Mucosa of descending colon (tissue), 3 donors: Measurements from ENCODE around the gene C1QA. TPM values are rescaled to one million over a fixed set of nuclear protein-coding genes. Genes with fewer than 3 reads are reported as not detected.

ENCODE experiments used
- ATAC-seq: fragments of 200-7000 bp; cut with Tn5 transposase; one replicate; pipeline ENCODE4 v1.9.1; 2020; ENCODE audit warnings: mild to moderate bottlenecking, moderate library complexity
- DNase-seq, 3 donors: peaks; one replicate each; pipeline ENCODE4 v3.0.0-alpha.2; 2020
- H3K36me3 ChIP-seq: fragments of 200-600 bp; one replicate; pipeline ENCODE4 v1.8.0; 2021; ENCODE audit warnings: low read depth, mild to moderate bottlenecking
- H3K4me1 ChIP-seq: fragments of 200-600 bp; one replicate; pipeline ENCODE4 v1.8.0; 2021; ENCODE audit warnings: low read depth, mild to moderate bottlenecking
- H3K4me3 ChIP-seq: fragments of 200-600 bp; one replicate; pipeline ENCODE4 v1.8.0; 2021; ENCODE audit warnings: mild to moderate bottlenecking
- H3K9me3 ChIP-seq: fragments of 200-600 bp; one replicate; pipeline ENCODE4 v1.8.0; 2021; ENCODE audit warnings: mild to moderate bottlenecking
- intact Hi-C, 2 donors: fragments of 100-400 bp; cut with DNase I in 1 of 2; cut with micrococcal nuclease in 1 of 2; formaldehyde crosslinking; loops; one replicate each; pipeline versions ENCODE4 v1.11.0 to v1.11.1; 2022; cut with DNase I, micrococcal nuclease
- total RNA-seq, 3 donors: library from RNA; stranded (reverse); fragmentation: NEBNext Ultra II Directional in 2 of 3; extraction: Animal tissue kit (Norgen Biotek cat#: 25700) in 2 of 3; gene quantifications; one replicate each; pipeline versions ENCODE4 v1.2.1 to v1.2.4, GENCODE V29; 2021 to 2023
- TF ChIP-seq, protein P1 (sequence below): fragments of 200-600 bp; IDR thresholded peaks from one replicate; pipeline ENCODE4 v1.8.0; 2022; ENCODE audit warnings: antibody characterized with exemption, mild to moderate bottlenecking
- donor health status: DM: no; HTN: no; CAD: no; lungs with moderate emphysema.
- donor health status: DM: no; HTN: no; CAD: no.
- donor health status: DM: no; HTN: yes; CAD: no.

The C1QA gene
- total RNA-seq, 3 donors from 2014 or later, result 30.1 to 167 (median 134) TPM

DNA sequence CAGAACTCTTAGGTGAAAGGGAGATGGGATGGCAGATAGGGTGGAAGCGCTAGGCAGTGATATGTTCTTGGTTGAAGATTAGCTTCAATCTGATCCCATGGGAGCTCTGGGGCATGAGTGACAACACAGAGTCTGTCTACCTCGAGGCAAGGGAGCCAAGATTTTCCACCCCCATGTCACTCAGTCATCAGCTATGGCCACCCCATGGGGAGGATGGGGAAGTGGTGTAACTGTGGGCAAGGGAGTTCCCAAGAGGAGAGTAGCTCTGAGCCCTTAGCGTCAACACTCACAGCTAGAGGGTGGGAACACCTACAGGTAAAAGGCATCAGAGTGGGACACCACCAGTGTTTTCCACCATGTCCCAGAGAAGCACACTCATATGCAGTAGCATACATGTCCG is 30.3 kb upstream of the C1QA start:
- Histone ChIP-seq H3K4me3 (no peak overlapping the region), H3K9me3 (no peaks in the 10 kb centered on the region), H3K36me3 (no peaks in the 10 kb centered on the region), H3K4me1 (no peaks in the 10 kb centered on the region)
- intact Hi-C loops, result no loop called here
- DNase-seq (no peak), ATAC-seq (no peak)
- TF ChIP-seq, protein P1, sequence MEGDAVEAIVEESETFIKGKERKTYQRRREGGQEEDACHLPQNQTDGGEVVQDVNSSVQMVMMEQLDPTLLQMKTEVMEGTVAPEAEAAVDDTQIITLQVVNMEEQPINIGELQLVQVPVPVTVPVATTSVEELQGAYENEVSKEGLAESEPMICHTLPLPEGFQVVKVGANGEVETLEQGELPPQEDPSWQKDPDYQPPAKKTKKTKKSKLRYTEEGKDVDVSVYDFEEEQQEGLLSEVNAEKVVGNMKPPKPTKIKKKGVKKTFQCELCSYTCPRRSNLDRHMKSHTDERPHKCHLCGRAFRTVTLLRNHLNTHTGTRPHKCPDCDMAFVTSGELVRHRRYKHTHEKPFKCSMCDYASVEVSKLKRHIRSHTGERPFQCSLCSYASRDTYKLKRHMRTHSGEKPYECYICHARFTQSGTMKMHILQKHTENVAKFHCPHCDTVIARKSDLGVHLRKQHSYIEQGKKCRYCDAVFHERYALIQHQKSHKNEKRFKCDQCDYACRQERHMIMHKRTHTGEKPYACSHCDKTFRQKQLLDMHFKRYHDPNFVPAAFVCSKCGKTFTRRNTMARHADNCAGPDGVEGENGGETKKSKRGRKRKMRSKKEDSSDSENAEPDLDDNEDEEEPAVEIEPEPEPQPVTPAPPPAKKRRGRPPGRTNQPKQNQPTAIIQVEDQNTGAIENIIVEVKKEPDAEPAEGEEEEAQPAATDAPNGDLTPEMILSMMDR, result no peak

DNA sequence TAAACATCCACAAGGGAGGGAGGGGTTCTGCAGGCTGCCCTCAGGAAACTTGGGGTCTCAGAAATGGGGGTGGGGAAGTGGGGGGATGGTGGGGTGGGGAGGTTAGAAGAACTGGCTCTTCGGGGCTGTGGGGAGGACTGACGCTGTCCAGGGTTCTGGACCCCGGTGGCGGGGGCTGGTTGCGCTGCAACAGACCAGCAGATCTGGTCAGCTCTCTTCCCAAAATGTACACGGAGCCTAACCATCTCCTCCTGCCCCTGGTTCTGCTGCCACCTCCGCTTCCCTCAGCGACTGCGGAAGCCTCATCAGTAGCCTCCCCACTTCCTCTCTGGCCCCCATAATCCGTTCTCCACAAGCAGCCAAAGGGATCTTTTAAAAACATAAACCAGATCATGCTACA is 29.3 kb upstream of the C1QA start:
- H3K4me3 ChIP-seq, result no peak overlapping the region
- no peaks in the 10 kb centered on the region for H3K36me3 ChIP-seq
- no peak for DNase-seq
- H3K9me3 ChIP-seq, result no peaks in the 10 kb centered on the region
- intact Hi-C loops, result no loop called here
- no peaks in the 10 kb centered on the region for H3K4me1 ChIP-seq
- no peak for ATAC-seq
- TF ChIP-seq, protein P1, result no peak

DNA sequence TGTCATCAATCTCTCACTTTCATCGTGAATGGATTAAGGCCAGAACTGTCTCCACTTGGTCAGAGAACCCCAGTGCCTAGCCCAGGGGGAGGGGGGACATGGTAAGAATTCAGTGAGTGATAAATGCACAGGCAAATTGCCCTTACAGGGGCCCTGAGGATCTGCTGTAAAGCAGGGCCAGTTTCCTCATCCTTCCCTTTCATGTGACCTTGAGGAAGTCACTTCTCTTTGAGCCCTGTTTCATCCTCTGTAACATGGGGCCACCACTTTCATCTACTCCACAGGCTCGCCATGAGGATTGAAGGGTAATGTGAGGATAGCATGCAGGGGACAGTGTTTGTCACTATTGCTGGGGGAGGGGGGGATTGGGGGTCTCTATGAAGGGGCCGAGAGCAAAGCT is 28.1 kb upstream of the C1QA start:
- intact Hi-C loops, result no loop called here
- TF ChIP-seq, protein P1, result no peak
- ATAC-seq (no peak), DNase-seq (no peak)
- Histone ChIP-seq H3K4me3 (no peak overlapping the region), H3K4me1 (no peaks in the 10 kb centered on the region), H3K9me3 (no peaks in the 10 kb centered on the region), H3K36me3 (no peaks in the 10 kb centered on the region)

DNA sequence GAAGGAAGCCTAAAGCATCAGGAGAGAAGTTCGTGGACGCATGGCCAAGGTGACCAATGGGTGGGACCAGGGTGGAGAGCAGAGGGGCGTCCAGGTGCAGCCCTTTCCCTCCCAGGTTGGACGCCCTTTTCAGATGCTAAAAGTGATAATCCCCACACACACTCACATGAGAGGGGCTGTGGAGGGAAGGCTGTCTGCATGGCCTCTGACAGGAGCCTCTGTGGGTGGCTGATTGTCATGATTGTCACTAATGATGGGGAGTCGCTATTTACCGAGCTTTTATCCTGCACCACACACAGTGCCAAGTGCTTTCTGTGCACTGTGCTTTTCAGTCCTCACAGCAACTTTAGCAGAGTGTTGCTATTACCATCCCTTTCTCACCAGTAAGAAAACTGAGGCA is 27.1 kb upstream of the C1QA start:
- TF ChIP-seq, protein P1, result no peak
- no peak for ATAC-seq
- intact Hi-C loops, result no loop called here

DNA sequence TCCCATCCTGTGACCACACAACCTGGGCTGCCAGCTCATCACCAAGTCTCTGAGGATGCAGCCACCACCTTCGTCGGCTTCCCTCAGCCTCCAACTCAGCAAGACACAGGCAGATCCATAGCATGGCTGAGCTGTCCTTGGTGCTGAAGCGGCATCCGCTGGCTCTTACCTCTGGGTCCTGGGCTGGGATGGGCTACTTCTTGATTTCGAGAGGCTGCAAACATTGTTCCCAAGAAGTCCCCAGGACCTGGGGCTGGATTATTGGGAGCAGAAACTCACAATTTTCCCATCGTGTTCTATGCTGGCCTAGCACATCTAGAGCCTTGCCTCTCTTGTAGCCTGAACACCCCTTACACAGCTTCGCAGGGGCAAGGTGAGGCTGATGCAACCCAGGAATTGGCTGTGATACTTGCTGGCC is 24.9 kb upstream of the C1QA start:
- intact Hi-C loops, result no loop called here
- H3K36me3 ChIP-seq, result no peaks in the 10 kb centered on the region
- TF ChIP-seq, protein P1, result no peak
- ATAC-seq (peak; percentile 45), DNase-seq (peak in 2 of 3 donors; percentile 49 to 70)
- no peaks in the 10 kb centered on the region for H3K4me1 ChIP-seq
- no peak overlapping the region for H3K4me3 ChIP-seq
- H3K9me3 ChIP-seq, result no peaks in the 10 kb centered on the region

More for the DNA sequence above, 27.1 kb upstream of the C1QA start:
- DNase-seq, result no peak
- H3K4me3 ChIP-seq, result no peak overlapping the region
- no peaks in the 10 kb centered on the region for H3K9me3 ChIP-seq
- no peaks in the 10 kb centered on the region for H3K36me3 ChIP-seq
- no peaks in the 10 kb centered on the region for H3K4me1 ChIP-seq
